ENCODE measurements around the gene FAM89B.

The FAM89B gene

DNA sequence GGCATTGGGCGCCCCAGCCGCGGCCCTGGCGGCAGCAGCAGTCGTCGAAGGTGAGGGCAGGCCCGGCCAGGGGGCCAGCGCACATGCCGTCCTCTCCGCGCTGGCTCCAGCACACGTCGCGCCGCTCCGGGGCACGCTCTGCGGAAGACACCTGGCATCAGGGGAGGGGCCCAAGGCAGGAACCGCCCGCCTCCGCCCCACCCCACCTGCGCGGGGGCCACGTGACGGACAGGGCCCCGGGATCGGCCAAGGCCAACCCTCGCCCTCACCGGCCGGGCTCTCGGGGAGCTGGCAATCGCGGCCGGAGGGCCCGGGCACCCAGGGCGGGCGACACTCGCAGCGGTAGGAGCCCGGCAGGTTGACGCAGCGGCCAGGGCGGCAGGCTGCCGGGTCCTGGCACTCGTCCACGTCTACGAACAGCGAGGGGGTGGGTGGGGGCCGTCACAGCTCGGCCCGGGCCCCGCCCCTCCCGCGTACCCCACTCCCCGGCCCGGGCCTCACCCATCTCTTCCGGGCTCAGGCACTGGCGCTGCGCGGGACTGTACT lies 32.5 kb upstream of the FAM89B start:
- DNase-seq, result no peak

GRCh38 chr11:65540290-65541092 lies 31.8 kb upstream of the FAM89B start:
- peak; percentile 89 for DNase-seq

DNA sequence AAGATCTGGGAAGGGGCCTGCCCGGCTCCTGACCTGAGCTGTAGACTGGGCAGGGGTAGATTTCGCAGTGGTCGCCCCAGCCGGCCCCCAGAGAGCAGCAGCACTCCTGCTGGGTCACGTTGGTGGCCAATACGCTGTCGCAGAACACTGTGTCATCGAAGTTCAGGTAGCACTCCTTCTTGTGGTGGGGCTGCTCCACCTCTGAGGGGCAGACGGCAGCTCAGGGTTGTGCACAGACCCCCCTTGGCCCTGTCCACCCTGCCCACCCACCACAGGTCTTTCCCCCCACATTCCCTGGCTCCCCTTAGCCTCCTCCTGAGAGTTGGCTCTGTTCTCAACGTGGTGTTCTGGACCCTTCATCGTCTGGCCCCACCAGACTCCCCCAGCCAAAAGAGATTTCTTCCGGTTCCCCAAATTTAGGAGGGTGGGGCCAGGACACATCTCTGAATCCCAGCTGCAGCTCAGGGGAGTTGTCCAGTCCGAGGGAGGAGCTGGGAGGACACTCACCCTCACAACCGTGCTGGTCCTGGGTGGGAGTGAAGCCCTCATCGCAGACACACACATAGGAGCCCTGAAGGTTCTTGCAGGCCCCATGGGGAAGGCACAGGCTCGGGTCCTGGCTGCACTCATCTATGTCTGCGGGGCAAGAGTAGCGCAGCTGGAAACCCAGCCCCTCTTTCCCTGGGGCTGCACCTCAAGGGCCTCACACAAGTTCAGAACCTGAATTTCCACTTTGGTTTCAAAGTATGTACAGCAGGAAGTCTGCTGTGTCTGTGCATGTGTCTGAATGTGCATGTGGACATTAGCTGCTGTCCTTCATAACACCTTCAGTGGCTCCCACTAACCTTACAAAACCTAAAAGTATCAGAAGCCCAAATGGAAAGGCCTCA lies 31.0 kb upstream of the FAM89B start:
- no peak for DNase-seq

DNA sequence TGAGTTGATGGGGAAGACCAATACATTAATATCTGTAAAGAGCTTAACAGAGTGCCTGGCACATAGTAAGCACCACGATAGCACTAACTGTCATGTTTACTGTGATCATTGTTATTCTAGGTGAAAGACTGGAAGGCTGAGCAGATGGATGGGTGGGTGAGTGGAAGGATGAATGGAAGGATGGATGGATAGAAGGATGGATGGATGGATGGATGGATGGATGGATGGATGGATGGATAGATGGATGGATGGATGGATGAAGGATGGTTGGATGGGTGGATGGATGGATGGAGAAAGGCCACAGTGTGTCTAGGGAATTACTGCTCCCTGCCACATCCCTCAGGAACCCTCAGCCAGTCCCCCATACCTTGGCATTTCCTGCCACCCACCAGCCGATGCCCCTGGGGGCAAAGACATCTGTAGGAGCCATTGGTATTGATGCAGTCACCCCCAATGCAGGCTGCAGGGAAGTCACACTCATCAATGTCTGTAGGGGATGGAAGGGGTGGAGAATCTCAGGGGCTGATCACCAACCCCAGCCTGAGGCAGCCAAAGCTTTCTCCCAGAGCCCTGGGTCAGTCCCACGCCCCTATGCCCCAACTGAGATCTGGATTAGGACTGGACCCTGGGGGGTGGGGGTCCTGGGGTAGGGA lies 29.5 kb upstream of the FAM89B start:
- no peak for DNase-seq

DNA sequence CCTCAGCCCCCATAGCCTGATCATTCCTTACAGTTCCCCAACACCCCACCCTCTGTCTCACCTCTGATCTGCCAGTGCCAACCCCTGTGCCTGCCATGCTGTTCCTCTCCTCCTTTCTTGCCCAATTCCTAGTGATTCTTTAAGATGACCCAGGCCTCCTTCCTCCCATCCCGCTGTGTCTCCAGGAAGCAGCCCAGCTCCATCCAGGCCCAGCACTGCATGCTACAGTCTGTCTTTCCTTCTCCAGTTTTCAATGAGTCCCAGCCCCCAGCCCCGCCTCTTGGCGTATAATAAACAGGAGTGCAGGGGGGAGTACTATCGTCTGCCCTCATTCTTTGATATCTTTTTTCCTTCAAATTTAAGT lies 26.5 kb upstream of the FAM89B start:
- no peak for DNase-seq

- peak; percentile 96 for DNase-seq
These were observed 25.9 kb upstream of the FAM89B start for GRCh38 chr11:65546217-65546958.

- no peak for DNase-seq
These were observed 24.8 kb upstream of the FAM89B start for GRCh38 chr11:65547446-65548125.

- DNase-seq, result no peak
These were observed 23.9 kb upstream of the FAM89B start for GRCh38 chr11:65548395-65548794.

DNA sequence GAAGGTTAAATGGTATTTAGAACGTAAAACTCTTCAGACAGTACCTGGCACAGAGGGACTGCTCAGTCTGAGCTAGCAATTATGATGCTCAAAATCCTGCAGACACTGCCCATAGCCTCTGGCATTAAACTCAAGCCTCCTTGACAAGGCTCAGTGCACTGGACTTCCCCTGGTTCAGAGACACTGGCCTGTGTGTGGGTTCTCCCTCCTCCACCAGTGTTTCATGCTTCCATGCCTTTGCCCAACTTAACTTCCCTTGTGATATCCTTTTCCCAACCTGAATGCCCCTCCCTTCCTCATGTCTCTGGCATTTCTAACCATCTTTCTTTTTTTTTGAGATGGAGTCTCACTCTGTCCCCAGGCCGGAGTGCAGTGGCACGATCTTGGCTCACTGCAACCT lies 23.2 kb upstream of the FAM89B start:
- no peak for DNase-seq

DNA sequence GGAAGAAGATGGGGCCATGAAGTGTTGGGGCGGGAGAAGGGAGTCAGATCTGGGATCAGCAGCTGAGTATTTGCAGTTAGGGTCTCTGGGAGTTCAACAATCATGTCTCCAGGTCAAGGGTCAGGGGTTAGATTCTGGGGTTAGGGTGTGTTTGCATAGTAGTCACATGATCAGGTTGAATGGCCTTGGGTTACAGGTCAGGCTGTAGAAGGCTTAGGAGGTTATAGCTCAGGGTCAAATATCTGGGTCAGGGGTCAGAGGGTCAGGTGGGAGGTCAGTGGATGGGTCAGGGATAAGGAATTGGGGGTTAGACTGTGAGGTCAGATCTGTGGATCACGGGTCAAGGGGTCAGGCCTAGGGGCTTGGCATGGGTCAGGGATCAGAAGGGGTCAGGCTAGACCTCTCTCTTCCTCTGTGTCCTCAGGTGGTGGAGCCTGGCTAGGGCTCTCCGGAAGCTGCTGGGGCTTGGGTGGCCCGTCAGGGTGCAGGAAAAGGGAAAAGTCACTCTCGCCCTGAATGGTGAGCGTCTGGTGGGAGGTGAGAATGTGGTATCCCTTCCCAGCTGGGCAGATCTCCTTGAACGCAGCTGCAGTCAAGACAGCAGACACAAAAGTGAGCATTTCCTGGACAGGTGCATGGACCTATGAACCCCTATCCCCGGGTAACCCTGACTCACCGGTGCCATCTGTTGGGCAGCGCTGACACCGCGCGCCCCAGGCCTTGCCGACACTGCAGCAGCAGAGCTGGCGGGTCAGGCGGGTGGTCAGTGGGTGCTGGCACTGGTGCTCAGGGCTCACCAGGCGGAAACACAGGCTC lies 20.6 kb upstream of the FAM89B start:
- DNase-seq, result peak; percentile 60

DNA sequence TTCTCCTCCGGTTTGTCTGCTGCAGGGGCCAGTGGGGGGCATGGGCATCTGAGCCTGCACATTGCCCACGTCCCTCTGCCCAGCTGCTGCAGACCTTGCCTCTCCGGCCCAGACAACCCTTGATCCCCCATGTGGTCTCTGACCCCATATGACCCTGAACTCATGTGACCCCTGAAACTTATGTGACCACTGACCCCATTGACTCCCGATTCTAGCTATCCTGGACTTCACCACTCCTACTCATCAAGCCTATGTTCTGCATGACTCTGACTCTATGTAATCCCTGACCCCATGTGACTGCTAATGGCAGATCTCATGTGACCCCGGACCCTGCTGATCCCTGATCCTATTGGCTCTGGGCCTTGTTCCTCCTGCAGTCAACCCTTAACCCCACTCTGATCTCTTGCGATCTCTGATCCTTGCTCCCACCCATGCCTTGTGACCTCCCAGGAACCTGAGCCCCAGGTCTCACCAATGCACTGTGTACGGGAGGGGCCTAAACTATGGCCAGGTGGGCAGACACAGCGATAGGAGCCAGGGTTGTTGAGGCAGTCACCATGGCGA lies 19.9 kb upstream of the FAM89B start:
- DNase-seq, result no peak

DNA sequence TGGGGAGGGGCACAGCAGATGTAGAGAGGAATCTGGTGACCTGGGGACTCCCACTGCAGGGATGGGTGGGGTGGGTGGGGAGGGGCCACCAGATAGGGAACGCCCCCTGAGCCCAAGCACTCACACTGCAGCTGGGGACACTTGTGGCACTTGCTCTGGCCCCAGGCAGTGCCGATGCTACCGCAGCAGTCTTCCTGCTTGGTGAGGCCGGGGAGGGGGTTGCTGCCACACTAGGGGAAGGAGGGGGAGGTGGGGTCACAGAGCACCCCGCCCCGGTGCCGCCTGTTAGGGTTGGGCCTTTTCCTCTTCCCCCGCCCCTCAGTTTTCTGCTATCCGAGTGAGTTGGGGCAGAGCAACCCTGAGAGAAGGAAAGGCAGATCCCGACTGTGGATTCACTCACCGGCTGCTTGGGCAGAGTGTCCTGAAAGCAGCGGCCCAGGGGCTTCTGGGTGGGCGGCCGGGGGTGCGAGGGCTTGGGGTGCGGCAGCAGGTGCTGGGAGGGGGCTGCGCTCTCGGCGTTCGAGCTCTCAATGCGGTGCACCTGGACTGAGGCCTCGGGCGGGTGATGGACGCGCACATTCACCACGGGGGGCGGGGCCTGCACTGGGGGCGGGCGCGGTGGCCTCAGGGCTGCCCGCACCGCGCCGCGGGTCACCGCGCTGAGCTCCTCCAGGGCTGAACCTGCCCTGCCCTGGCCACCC lies 18.9 kb upstream of the FAM89B start:
- peak; percentile 67 for DNase-seq

DNA sequence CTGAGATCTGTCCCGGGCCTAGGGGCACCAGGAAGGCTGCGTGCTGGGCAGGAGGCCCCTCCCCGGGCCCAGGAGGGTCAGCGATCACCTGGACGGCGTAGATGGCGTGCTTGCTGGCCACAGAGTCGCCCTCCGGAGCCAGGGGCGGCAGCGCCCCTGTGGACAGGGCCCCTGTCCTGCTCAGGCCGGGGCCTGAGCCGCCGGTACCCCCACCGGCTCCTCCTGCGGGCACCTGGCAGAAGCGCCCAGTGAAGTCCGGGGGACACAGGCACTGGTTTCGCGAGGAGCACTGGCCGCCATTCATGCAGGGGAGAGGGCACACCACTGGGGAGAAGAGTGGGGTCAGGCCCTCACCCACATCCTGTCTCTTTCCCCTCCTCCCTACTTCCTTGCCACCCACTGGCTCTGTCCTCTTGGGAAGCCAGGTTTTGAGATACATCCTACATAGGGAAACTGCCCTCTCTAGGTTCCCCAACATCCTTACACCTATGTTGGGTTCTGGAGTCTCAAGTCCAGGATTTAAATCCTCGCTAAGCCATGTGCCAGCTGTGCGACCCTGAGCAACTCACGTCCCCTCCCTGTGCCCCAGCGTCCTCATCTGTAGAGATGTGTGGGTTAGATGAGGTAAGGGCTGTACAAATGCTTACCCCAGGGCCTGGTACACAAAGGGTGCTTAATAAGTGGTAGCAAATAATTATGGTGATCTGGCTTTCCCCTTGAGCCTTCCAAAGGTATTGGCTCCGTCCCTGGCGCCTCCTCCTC lies 18.1 kb upstream of the FAM89B start:
- DNase-seq, result no peak

DNA sequence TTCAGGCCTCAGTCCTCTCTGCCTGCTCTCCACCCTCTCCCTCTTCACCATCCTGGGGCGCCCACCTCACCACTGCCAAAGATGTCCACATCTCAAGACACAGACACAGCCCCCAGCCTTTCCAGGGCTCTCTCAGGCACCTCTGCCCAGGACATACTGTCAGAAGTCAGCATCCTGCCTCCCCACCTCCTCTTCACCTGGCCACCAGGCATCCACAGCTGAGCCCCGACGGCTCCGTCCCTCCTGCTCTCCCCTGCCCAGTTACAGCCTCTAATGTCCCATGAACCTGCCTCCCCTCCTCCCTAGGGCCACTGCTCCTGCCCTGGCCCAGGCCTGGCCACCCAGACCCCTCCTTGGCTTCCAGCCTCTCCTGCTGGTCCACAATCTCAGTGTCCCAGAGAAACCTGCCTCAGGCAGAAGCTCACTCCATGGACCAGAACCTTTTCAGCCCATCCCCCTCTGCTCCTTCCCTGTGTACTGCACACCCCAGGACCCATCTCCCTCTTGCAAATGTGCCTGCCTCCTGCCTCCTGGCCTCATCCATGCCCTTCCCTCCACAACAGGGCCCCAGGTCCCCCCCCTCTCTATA lies 17.4 kb upstream of the FAM89B start:
- DNase-seq, result no peak

DNA sequence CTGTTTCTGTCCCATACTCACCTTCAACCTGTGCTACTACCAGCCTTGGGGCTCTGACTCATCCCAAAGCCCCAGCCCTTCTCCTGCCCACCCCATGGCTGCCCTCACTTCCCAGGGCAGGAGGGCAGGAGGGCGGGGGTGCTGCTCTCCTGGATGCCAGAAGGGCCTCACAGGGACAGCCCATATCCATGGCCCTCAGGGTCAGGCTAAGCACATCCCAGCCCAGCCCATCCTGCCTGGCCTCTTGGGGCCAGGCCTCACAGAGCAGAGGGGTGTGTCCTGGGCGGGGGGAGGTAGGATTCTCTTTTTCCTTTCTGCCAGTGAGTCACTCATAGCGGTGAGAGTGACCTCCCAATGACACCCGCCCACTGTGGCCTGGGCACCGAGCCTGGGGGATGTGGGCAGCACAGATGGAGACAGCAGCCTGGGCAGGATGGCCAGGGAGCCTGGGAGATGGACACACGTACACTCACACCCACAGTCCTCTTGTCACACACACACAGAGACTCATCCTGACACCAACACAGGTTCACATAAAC lies 16.6 kb upstream of the FAM89B start:
- DNase-seq, result no peak

DNA sequence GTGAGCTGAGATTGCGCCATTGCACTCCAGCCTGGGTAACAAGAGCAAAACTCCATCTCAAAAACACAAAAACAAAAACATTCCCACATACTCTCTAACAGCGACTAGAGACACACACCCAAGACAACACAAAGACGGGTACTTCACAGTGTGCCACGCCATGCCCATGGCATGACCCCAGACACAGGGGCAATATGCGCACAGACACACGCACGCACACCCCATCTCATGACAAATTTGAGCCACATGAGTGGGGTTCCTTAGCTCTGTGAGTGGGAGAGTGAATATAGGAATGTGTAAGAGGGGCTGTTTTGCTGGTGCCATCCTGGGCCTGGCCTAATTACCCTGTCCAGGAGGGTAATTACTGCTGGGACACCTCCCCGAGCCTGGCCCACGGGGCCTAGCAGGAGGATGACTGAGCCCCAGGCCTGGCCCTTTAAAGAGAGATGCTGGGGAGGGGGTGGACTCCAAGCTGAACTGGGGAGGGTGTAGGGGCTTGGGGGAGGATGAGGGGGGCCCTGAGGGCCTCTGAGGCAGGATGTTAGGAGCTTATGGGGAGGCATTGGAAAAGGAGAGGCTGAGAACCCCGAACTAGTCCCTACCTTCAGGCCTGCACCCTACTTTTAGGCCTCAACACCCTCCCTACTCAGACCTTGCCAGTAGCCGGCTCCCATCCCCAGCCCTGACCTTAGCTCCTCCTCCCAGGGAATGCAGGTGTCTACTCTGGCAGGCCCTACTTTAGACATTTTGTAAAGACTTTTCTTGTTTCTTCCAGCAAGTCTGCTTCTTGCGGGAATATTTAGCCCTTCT lies 15.7 kb upstream of the FAM89B start:
- DNase-seq, result no peak

GRCh38 chr11:65557280-65558001 lies 14.9 kb upstream of the FAM89B start:
- DNase-seq, result peak; percentile 44

Data from activated naive CD4-positive, alpha-beta T cell treated with anti-CD3 and anti-CD28 coated beads, Interleukin-2, amount 50 U/mL, for 16 hours (primary cell).